ENCODE results near the gene PNPLA6.

Gene PNPLA6

GRCh38 chr19:7516878-7517277 is 18.6 kb upstream of the PNPLA6 start:
- H3K27ac Mint-ChIP-seq = peak overlapping the region; percentile 61
- no peaks in the 10 kb centered on the region for H3K9me3 Mint-ChIP-seq
- H3K4me1 Mint-ChIP-seq = peaks cover 34% of the 10 kb centered on the region
- H3K27me3 Mint-ChIP-seq (ENCODE audit: low read depth, poor library complexity) = peaks cover 12% of the 10 kb centered on the region
- no peak for DNase-seq
- TF ChIP-seq, protein P1, sequence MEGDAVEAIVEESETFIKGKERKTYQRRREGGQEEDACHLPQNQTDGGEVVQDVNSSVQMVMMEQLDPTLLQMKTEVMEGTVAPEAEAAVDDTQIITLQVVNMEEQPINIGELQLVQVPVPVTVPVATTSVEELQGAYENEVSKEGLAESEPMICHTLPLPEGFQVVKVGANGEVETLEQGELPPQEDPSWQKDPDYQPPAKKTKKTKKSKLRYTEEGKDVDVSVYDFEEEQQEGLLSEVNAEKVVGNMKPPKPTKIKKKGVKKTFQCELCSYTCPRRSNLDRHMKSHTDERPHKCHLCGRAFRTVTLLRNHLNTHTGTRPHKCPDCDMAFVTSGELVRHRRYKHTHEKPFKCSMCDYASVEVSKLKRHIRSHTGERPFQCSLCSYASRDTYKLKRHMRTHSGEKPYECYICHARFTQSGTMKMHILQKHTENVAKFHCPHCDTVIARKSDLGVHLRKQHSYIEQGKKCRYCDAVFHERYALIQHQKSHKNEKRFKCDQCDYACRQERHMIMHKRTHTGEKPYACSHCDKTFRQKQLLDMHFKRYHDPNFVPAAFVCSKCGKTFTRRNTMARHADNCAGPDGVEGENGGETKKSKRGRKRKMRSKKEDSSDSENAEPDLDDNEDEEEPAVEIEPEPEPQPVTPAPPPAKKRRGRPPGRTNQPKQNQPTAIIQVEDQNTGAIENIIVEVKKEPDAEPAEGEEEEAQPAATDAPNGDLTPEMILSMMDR (IDR thresholded peaks at IDR 0.05) = no peak
- peak overlapping the region; percentile 92 for H3K4me3 Mint-ChIP-seq
- H3K36me3 Mint-ChIP-seq (ENCODE audit: low read depth) = peaks cover 19% of the 10 kb centered on the region

GRCh38 chr19:7519361-7520130 is 16.0 kb upstream of the PNPLA6 start:
- TF ChIP-seq, protein P1 (IDR thresholded peaks at IDR 0.05) = no peak
- Mint-ChIP-seq H3K27ac (no peak overlapping the region), H3K4me3 (no peak overlapping the region), H3K27me3 (ENCODE audit: low read depth, poor library complexity) (peaks cover 6% of the 10 kb centered on the region), H3K4me1 (peaks cover 43% of the 10 kb centered on the region), H3K9me3 (no peaks in the 10 kb centered on the region), H3K36me3 (ENCODE audit: low read depth) (peaks cover 19% of the 10 kb centered on the region)
- no peak for DNase-seq

DNA sequence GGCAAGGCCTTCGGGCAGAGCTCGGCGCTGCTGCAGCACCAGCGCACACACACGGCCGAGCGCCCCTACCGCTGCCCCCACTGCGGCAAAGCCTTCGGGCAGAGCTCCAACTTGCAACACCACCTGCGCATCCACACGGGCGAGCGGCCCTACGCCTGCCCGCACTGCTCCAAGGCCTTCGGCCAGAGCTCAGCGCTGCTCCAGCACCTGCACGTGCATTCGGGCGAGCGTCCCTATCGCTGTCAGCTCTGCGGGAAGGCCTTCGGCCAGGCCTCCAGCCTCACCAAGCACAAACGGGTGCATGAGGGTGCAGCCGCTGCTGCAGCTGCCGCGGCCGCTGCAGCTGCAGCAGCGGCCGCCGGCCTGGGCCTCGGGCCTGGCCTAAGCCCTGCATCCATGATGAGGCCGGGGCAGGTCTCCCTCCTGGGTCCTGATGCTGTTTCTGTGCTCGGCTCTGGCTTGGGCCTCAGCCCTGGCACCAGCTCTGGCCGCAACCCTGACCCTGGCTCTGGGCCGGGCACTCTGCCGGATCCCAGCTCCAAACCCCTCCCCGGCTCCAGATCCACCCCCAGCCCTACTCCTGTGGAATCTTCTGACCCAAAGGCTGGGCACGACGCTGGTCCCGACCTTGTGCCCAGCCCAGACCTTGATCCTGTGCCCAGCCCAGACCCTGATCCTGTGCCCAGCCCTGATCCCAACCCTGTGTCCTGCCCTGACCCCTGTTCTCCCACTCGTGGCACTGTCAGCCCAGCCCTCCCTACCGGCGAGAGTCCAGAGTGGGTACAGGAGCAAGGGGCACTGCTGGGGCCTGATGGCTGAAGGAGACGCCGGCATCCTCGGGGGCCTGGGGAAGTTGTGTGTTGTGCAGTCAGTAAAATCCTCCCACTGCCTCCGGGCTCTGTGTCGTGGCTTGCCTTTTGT is 15.1 kb upstream of the PNPLA6 start:
- no peaks in the 10 kb centered on the region for H3K9me3 Mint-ChIP-seq
- no peak overlapping the region for H3K4me3 Mint-ChIP-seq
- H3K27ac Mint-ChIP-seq = no peak overlapping the region
- TF ChIP-seq, protein P1 (IDR thresholded peaks at IDR 0.05) = no peak
- H3K36me3 Mint-ChIP-seq (ENCODE audit: low read depth) = peaks cover 19% of the 10 kb centered on the region
- no peak for DNase-seq
- peaks cover 3% of the 10 kb centered on the region for H3K27me3 Mint-ChIP-seq (ENCODE audit: low read depth, poor library complexity)
- peaks cover 35% of the 10 kb centered on the region for H3K4me1 Mint-ChIP-seq

DNA sequence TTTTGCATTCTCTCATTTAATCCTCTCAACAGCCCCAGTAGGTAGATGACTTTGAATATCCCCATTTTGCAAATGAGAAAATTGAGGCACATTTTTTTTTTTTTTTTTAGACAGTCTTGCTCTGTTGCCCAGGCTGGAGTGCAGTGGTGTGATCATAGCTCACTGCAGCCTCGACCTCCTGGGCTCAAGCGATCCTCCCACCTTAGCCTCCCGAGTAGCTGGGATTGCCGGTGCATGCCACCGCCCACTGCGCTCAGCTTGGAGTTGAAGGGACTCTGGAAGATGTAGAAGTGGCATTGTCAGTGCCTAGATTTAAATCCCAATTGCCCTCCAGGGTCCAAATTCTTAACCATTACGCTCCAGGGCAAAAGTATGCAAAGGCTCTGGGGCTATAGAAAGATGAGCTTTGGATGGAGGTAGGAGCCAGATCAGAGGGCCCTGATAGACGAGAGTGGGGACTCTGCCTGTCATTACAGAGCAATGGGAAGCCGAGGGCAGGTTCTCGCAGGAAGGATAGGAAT is 13.9 kb upstream of the PNPLA6 start:
- H3K4me1 Mint-ChIP-seq = peaks cover 30% of the 10 kb centered on the region
- H3K4me3 Mint-ChIP-seq = peak overlapping the region; percentile 84
- peaks cover 3% of the 10 kb centered on the region for H3K27me3 Mint-ChIP-seq (ENCODE audit: low read depth, poor library complexity)
- no peaks in the 10 kb centered on the region for H3K9me3 Mint-ChIP-seq
- no peak overlapping the region for H3K27ac Mint-ChIP-seq
- no peak for DNase-seq
- TF ChIP-seq, protein P1 (IDR thresholded peaks at IDR 0.05) = no peak
- peaks cover 19% of the 10 kb centered on the region for H3K36me3 Mint-ChIP-seq (ENCODE audit: low read depth)

DNA sequence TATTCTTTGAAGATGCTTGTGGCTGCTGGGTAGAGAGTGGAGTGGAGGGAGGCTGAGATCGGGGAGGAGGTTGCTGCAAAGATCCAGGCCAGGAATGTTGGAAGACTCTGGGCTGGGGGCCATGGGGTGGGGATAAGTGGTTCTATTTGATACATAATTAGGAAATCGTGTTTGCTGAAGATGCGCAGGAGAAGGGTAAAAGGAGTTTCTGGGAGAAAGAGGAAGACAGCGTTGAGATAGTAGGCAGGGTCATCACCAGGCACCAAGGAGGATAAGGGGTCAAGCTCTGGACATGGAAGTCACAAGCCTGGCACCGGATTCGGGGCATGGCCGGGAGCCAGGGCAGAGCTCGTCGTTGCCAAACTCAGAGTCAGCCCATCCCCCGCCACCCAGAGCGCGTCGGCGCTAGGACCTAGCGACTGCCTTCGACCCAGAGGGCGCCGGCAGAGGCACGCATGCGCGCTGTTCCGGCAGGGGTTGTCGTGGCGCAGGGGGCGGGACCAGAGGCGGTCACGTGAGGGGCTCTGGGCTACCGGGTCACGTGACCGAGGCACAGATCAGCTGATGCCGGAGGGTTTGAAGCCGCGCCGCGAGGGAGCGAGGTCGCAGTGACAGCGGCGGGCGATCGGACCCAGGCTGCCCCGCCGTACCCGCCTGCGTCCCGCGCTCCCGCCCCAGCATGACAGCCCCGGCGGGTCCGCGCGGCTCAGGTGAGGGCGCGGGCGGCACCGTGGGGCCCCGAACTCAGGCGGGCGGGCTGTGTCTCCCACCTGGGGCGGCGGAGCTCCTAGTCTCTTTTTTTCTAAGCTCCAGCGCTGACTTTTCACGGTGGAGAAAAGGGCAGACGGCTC is 13.2 kb upstream of the PNPLA6 start, which contains the start of gene MCOLN1:
TSS of gene MCOLN1 (plus strand) at position 553 of the 851 bp plus-strand sequence. CDS start at position 680, 127 bp downstream.
- H3K4me1 Mint-ChIP-seq = peaks cover 23% of the 10 kb centered on the region
- no peaks in the 10 kb centered on the region for H3K27me3 Mint-ChIP-seq (ENCODE audit: low read depth, poor library complexity)
- peaks cover 19% of the 10 kb centered on the region for H3K36me3 Mint-ChIP-seq (ENCODE audit: low read depth)
- no peak within 1 kb of the TSS for H3K27ac Mint-ChIP-seq
- TF ChIP-seq, protein P1 (IDR thresholded peaks at IDR 0.05) = no peak
- DNase-seq = peak; percentile 100
- H3K4me3 Mint-ChIP-seq = peak within 1 kb of the TSS; percentile 84
- no peaks in the 10 kb centered on the region for H3K9me3 Mint-ChIP-seq

All from nephron progenitor cell (in vitro differentiated cells).